ENCODE results near the gene HIPK2.

The HIPK2 gene

GRCh38 chr7:139711991-139712743 lies 65.6 kb downstream of the HIPK2 start:
- no peak for DNase-seq

- no peak for DNase-seq
These were observed 67.8 kb downstream of the HIPK2 start for GRCh38 chr7:139710036-139710435.

- no peak for DNase-seq
These were observed 68.3 kb downstream of the HIPK2 start for GRCh38 chr7:139709485-139709884.

GRCh38 chr7:139708541-139708940 lies 69.3 kb downstream of the HIPK2 start:
- no peak for DNase-seq

- DNase-seq = no peak
These were observed 71.0 kb downstream of the HIPK2 start for GRCh38 chr7:139706837-139707236.

- DNase-seq = no peak
These were observed 73.4 kb downstream of the HIPK2 start for GRCh38 chr7:139704308-139704879.

- no peak for DNase-seq
These were observed 74.1 kb downstream of the HIPK2 start for GRCh38 chr7:139703487-139704307.

- no peak for DNase-seq
These were observed 74.8 kb downstream of the HIPK2 start for GRCh38 chr7:139702811-139703486.

- DNase-seq = no peak
These were observed 75.5 kb downstream of the HIPK2 start for GRCh38 chr7:139702313-139702731.

GRCh38 chr7:139701908-139702307 lies 75.9 kb downstream of the HIPK2 start:
- DNase-seq = no peak

- no peak for DNase-seq
These were observed 77.1 kb downstream of the HIPK2 start for GRCh38 chr7:139700505-139701235.

GRCh38 chr7:139699640-139700504 lies 77.9 kb downstream of the HIPK2 start:
- no peak for DNase-seq

- DNase-seq = no peak
These were observed 79.0 kb downstream of the HIPK2 start for GRCh38 chr7:139698844-139699243.

- no peak for DNase-seq
These were observed 79.5 kb downstream of the HIPK2 start for GRCh38 chr7:139698278-139698677.

- no peak for DNase-seq
These were observed 80.7 kb downstream of the HIPK2 start for GRCh38 chr7:139697056-139697455.

GRCh38 chr7:139696552-139696951 lies 81.2 kb downstream of the HIPK2 start:
- DNase-seq = no peak

GRCh38 chr7:139695588-139695987 lies 82.2 kb downstream of the HIPK2 start:
- DNase-seq = no peak

GRCh38 chr7:139695051-139695450 lies 82.7 kb downstream of the HIPK2 start:
- DNase-seq = no peak

- no peak for DNase-seq
These were observed 83.5 kb downstream of the HIPK2 start for GRCh38 chr7:139694389-139694676.

GRCh38 chr7:139693651-139694388 lies 84.0 kb downstream of the HIPK2 start:
- no peak for DNase-seq

GRCh38 chr7:139692723-139693122 lies 85.1 kb downstream of the HIPK2 start:
- no peak for DNase-seq

Data from activated CD4-positive, alpha-beta T cell treated with anti-CD3 and anti-CD28 coated beads, Interleukin-2, amount 50 U/mL, for 4 hours (primary cell).